Tibial artery (tissue), 4 donors: Measurements from ENCODE around the gene OSBPL7.

Experiments used
- DNase-seq, 2 donors: peaks; one replicate each; pipeline ENCODE4 v3.0.0-alpha.2; 2019
- H3K27ac ChIP-seq, 2 donors: fragments of 200-600 bp; sonication (generic) in 1 of 2; 1 replicate in 1 of 2; 2 replicates in 1 of 2; pipeline ENCODE4 v1.5.1; 2018 to 2019; ENCODE audit warnings: mild to moderate bottlenecking in 1 of 2
- H3K27me3 ChIP-seq, 2 donors: fragments of 200-600 bp; sonication (generic) in 1 of 2; one replicate each; pipeline versions ENCODE4 v1.5.1 to v1.6.0; 2016 to 2019
- H3K36me3 ChIP-seq, 3 donors: fragments of 200-600 bp; sonication (generic) in 2 of 3; one replicate each; pipeline ENCODE4 v1.5.1; 2016 to 2019; ENCODE audit warnings: mild to moderate bottlenecking in 2 of 3
- H3K4me1 ChIP-seq, 4 donors: fragments of 200-600 bp; sonication (generic) in 2 of 4; 1 replicate in 3 of 4; 2 replicates in 1 of 4; pipeline ENCODE4 v1.5.1; 2016 to 2019
- H3K4me3 ChIP-seq, 2 donors: fragments of 200-600 bp; sonication (generic) in 1 of 2; 1 replicate in 1 of 2; 2 replicates in 1 of 2; pipeline ENCODE4 v1.5.1; 2018 to 2019; ENCODE audit warnings: mild to moderate bottlenecking in 2 of 2
- H3K9me3 ChIP-seq, 3 donors: fragments of 200-600 bp; sonication (generic) in 1 of 3; one replicate each; pipeline ENCODE4 v1.5.1; 2016 to 2019
- CTCF ChIP-seq, 2 experiments: fragments of 200-600 bp in 1 of 2; fragments of 450-650 bp in 1 of 2; IDR thresholded peaks; one replicate each; pipeline ENCODE4 v1.5.1; 2017 to 2019; ENCODE audit warnings: antibody characterized with exemption in 2 of 2, mild to moderate bottlenecking in 1 of 2, moderate library complexity in 1 of 2
- intact Hi-C: fragments of 100-400 bp; cut with DNase I; formaldehyde crosslinking; loops from one replicate; pipeline ENCODE4 v1.15.0; 2023; ENCODE audit warnings: low total_unique reads

Gene OSBPL7

GRCh38 chr17:47821424-47822391, at the start of gene OSBPL7:
Gene OSBPL7, minus strand, starts transcription at chr17:47821794. Its CDS starts 1,516 bp downstream, at chr17:47820278.
- TF ChIP-seq CTCF (IDR thresholded peaks at IDR 0.05): no peak
- Histone ChIP-seq H3K36me3 (peaks cover 20 to 68% (median 59%) of the 10 kb centered on the region in 3 donors), H3K27me3 (no peaks in the 10 kb centered on the region), H3K9me3 (no peaks in the 10 kb centered on the region), H3K27ac (peak within 1 kb of the TSS; percentile 4 to 65), H3K4me1 (peaks cover 6 to 27% (median 16%) of the 10 kb centered on the region in 4 donors), H3K4me3 (peak within 1 kb of the TSS; percentile 53 to 56)
- intact Hi-C loops: no loop called here
- DNase-seq: peak; percentile 68 to 83

- Histone ChIP-seq H3K9me3 (no peaks in the 10 kb centered on the region), H3K27me3 (peaks cover 0 to 95% of the 10 kb centered on the region in 2 donors), H3K4me1 (peaks cover 0 to 10% (median 6%) of the 10 kb centered on the region in 4 donors), H3K4me3 (no peak overlapping the region), H3K36me3 (no peaks in the 10 kb centered on the region), H3K27ac (no peak overlapping the region)
- intact Hi-C loops: no loop called here
- no peak for DNase-seq
- no peak for TF ChIP-seq CTCF (IDR thresholded peaks at IDR 0.05)
Observed at GRCh38 chr17:47871048-47871447, 49.5 kb upstream of the OSBPL7 start.

GRCh38 chr17:47870056-47870455, 48.5 kb upstream of the OSBPL7 start:
- H3K4me3 ChIP-seq: no peak overlapping the region
- intact Hi-C loops: no loop called here
- H3K36me3 ChIP-seq: no peaks in the 10 kb centered on the region
- TF ChIP-seq CTCF (IDR thresholded peaks at IDR 0.05): no peak
- DNase-seq: no peak
- H3K4me1 ChIP-seq: peaks cover 0 to 10% (median 6%) of the 10 kb centered on the region in 4 donors
- peaks cover 0 to 95% of the 10 kb centered on the region in 2 donors for H3K27me3 ChIP-seq
- H3K27ac ChIP-seq: no peak overlapping the region
- no peaks in the 10 kb centered on the region for H3K9me3 ChIP-seq

DNA sequence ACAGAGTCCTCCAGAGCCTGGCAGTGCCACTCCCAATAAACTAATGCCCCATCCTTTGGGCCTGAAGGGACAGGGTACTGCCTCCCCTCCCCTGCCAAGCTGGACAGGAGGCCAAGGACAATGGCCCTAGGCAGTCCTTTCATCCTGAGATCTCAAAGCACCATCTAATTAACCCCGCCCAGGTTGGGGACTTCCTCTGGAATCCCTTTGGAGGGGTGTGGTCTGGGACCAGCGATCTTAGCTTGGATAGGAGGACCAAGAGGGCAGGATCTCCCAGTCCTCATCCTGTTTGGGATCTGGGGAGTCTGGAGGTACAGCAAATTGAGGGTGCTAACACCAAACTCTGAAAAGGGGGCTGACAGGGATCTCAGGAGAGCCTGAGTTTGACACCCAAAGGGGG, 47.5 kb upstream of the OSBPL7 start:
- Histone ChIP-seq H3K27me3 (peaks cover 0 to 90% of the 10 kb centered on the region in 2 donors), H3K9me3 (no peaks in the 10 kb centered on the region), H3K4me1 (peaks cover 0 to 7% (median 6%) of the 10 kb centered on the region in 4 donors), H3K4me3 (no peak overlapping the region), H3K36me3 (no peaks in the 10 kb centered on the region), H3K27ac (no peak overlapping the region)
- intact Hi-C loops: no loop called here
- no peak for TF ChIP-seq CTCF (IDR thresholded peaks at IDR 0.05)
- no peak for DNase-seq

DNA sequence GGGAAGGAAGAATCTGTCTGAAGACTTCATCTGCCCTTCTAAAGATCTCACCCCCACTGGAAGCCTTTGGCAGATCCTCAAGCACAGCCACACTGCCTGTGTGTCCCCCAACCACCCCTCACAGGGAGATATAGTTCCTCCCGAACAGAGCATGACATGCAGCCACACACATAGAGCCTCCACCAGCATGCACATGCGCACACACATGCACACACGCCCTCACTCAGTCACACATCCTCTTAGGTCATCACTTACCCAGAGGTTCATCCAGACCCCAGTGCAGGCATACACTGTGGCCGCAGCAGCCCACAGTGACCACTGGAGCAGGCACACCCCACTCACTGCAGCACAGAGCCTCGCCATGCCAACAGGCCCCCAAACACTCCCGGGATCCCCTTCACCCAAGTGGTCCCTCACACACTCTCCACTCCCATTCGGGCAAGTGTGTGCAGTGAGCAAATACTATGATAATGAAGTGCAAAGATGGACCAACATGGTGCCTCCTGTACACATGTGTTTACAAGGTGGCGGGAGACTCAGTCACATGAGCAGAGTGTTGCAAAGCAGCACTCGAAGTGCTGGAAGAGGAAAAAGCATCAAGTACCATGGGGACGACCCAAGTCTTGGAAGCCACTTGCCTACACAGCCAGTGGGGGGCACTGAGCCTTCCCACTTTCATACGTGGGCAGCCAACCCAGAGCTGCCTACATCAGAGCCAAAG, 46.4 kb upstream of the OSBPL7 start:
- Histone ChIP-seq H3K9me3 (no peaks in the 10 kb centered on the region), H3K36me3 (no peaks in the 10 kb centered on the region), H3K4me3 (no peak overlapping the region), H3K27me3 (peaks cover 0 to 78% of the 10 kb centered on the region in 2 donors), H3K4me1 (peaks cover 0 to 10% (median 7%) of the 10 kb centered on the region in 4 donors), H3K27ac (no peak overlapping the region)
- DNase-seq: no peak
- intact Hi-C loops: no loop called here
- TF ChIP-seq CTCF (IDR thresholded peaks at IDR 0.05): no peak
